Endothelial cell of umbilical vein (primary cell): ENCODE measurements around the gene PHF12. TPM values are rescaled to one million over a fixed set of nuclear protein-coding genes. Genes with fewer than 3 reads are reported as not detected.

Experiments used
- BruUV-seq: library from RNA; stranded (reverse); fragments of 400-500 nt; replicated peaks from 2 replicates; lab custom pipeline; 2021; lab: Mats Ljungman, UMichigan
- CTCF ChIA-PET: fragments of 300-600, 350-600 bp; sonication (Branson Sonifier 250); formaldehyde crosslinking; loops from one replicate; lab custom pipeline; 2021; ENCODE audit warnings: antibody characterized with exemption, inconsistent platforms; lab: Charles Lee
- POLR2A ChIA-PET: fragments of 300-600, 350-600 bp; sonication (Branson Sonifier 250); formaldehyde crosslinking; loops from one replicate; lab custom pipeline; 2021; ENCODE audit warnings: antibody characterized with exemption, inconsistent platforms; lab: Charles Lee
- DNase-seq: peaks from one replicate; pipeline ENCODE4 v3.0.0-alpha.2; 2011; ENCODE audit warnings: low read depth, low spot score
- FAIRE-seq: peaks from 2 replicates; lab custom pipeline; 2011; peaks lifted over from hg19 to GRCh38; lab: Jason Lieb, UNC
- H2AFZ ChIP-seq: 2 replicates; pipeline ENCODE4 v1.6.0; 2012; ENCODE audit warnings: low read depth, low read length, control low read depth, inconsistent platforms
- H3K27ac ChIP-seq: 2 replicates; pipeline ENCODE4 v1.5.1; 2011; ENCODE audit warnings: low read depth, mild to moderate bottlenecking, control low read depth, low read length, moderate library complexity; ENCODE audit not compliant: insufficient read depth
- H3K27me3 ChIP-seq, 2 experiments: 2 replicates each; pipeline versions ENCODE4 v1.6.0 to v1.6.1; 2011; ENCODE audit warnings: low read length in 2 of 2, mixed read lengths in 1 of 2; ENCODE audit not compliant: control insufficient read depth in 2 of 2, insufficient read depth in 2 of 2
- H3K36me3 ChIP-seq, 2 experiments: 2 replicates in 1 of 2; 3 replicates in 1 of 2; pipeline ENCODE4 v1.5.1; 2011; ENCODE audit warnings: low read length in 2 of 2, mild to moderate bottlenecking in 1 of 2, moderate library complexity in 1 of 2; ENCODE audit not compliant: control insufficient read depth in 2 of 2, insufficient read depth in 2 of 2; ENCODE audit errors: extremely low read depth in 1 of 2
- H3K4me1 ChIP-seq: 3 replicates; pipeline ENCODE4 v1.5.1; 2011; ENCODE audit warnings: mild to moderate bottlenecking, low read length; ENCODE audit not compliant: control insufficient read depth, insufficient read depth; ENCODE audit errors: extremely low read depth
- H3K4me2 ChIP-seq: 2 replicates; pipeline ENCODE4 v1.6.1; 2011; ENCODE audit warnings: low read length, control low read depth, mixed read lengths; ENCODE audit not compliant: insufficient read depth
- H3K4me3 ChIP-seq, 3 experiments: fragments of 200-600 bp in 1 of 3; sonication (generic), shearing (Covaris generic) in 1 of 3; replicated peaks in 1 of 3; 2 replicates each; pipeline ENCODE4 v1.5.1; 2011 to 2016; ENCODE audit warnings: control low read depth in 3 of 3, low read length in 3 of 3, mild to moderate bottlenecking in 2 of 3, inconsistent platforms in 1 of 3, low read depth in 1 of 3, moderate library complexity in 1 of 3; ENCODE audit not compliant: insufficient read depth in 1 of 3
- H3K79me2 ChIP-seq: 2 replicates; pipeline ENCODE4 v1.6.0; 2012; ENCODE audit warnings: low read length, inconsistent platforms; ENCODE audit not compliant: control insufficient read depth, insufficient read depth
- H3K9ac ChIP-seq: replicated peaks from 2 replicates; pipeline ENCODE3; 2011; ENCODE audit warnings: low read length, control low read depth; ENCODE audit not compliant: insufficient read depth; ENCODE audit errors: extremely low read depth
- H3K9me1 ChIP-seq: replicated peaks from 3 replicates; pipeline ENCODE4 v1.6.0; 2011; ENCODE audit warnings: mild to moderate bottlenecking, low read length; ENCODE audit not compliant: control insufficient read depth, insufficient read depth; ENCODE audit errors: extremely low read depth
- H3K9me3 ChIP-seq: replicated peaks from 2 replicates; pipeline ENCODE4 v1.5.1; 2012; ENCODE audit warnings: low read length, inconsistent platforms; ENCODE audit not compliant: control insufficient read depth, insufficient read depth
- H4K20me1 ChIP-seq: replicated peaks from 2 replicates; pipeline ENCODE3; 2011; ENCODE audit warnings: mild to moderate bottlenecking, low read length; ENCODE audit not compliant: control insufficient read depth, insufficient read depth; ENCODE audit errors: extremely low read depth
- CTCF ChIP-seq, 2 donors: IDR thresholded peaks; 1 replicate in 1 of 2; 2 replicates in 1 of 2; pipeline ENCODE4 v1.5.1; 2011; ENCODE audit warnings: low read length in 2 of 2, mild to moderate bottlenecking in 2 of 2, moderate library complexity in 2 of 2, control low read depth in 1 of 2, inconsistent platforms in 1 of 2, low read depth in 1 of 2; ENCODE audit not compliant: insufficient read depth in 1 of 2; ENCODE audit errors: extremely low read depth in 1 of 2
- EZH2 ChIP-seq: IDR thresholded peaks from 2 replicates; pipeline ENCODE4 v1.6.1; 2012; ENCODE audit warnings: borderline replicate concordance, low read depth, mild to moderate bottlenecking, moderate library complexity, low read length, inconsistent platforms; ENCODE audit not compliant: severe bottlenecking
- FOS ChIP-seq: IDR thresholded peaks from 2 replicates; pipeline ENCODE4 v1.6.1; 2011; ENCODE audit warnings: mild to moderate bottlenecking, low read length, moderate library complexity, borderline replicate concordance; ENCODE audit not compliant: insufficient read depth
- GATA2 ChIP-seq: IDR thresholded peaks from 2 replicates; pipeline ENCODE4 v1.7.0; 2011; ENCODE audit warnings: low read depth, mild to moderate bottlenecking, moderate library complexity, mixed read lengths, low read length; ENCODE audit not compliant: insufficient read length, insufficient read depth
- JUN ChIP-seq: IDR thresholded peaks from 2 replicates; pipeline ENCODE4 v1.6.1; 2011; ENCODE audit warnings: borderline replicate concordance, low read depth; ENCODE audit not compliant: insufficient read length, insufficient read depth
- MAX ChIP-seq: IDR thresholded peaks from 2 replicates; pipeline ENCODE4 v1.6.1; 2011; ENCODE audit not compliant: insufficient read depth, insufficient read length
- MYC ChIP-seq: IDR thresholded peaks from one replicate; pipeline ENCODE4 v1.6.1; 2011; ENCODE audit warnings: mild to moderate bottlenecking, low read depth, low read length
- POLR2A ChIP-seq: IDR thresholded peaks from 2 replicates; pipeline ENCODE4 v1.6.1; 2012; ENCODE audit warnings: low read depth, mild to moderate bottlenecking, control low read depth, low read length
- POLR2AphosphoS5 ChIP-seq: IDR thresholded peaks from 2 replicates; pipeline ENCODE4 v1.6.1; 2012; ENCODE audit warnings: low read depth, mild to moderate bottlenecking, control low read depth, low read length, moderate library complexity; ENCODE audit not compliant: insufficient read depth
- dilution Hi-C: fragments of 300-500 bp; cut with MboI; formaldehyde crosslinking; loops from one replicate; pipeline ENCODE4 v1.15.0; 2019; ENCODE audit warnings: low sequenced_read_pairs; ENCODE audit not compliant: extremely low pct_ligation_motif_present
- intact Hi-C: fragments of 100-400 bp; cut with micrococcal nuclease; formaldehyde crosslinking; loops from one replicate; pipeline ENCODE4 v1.10.0; 2022
- polyA plus RNA-seq, 4 experiments: library from polyadenylated mRNA; depleted of rRNA in 3 of 4; stranded (reverse) in 3 of 4; unstranded in 1 of 4; fragments of >200 nt; gene quantifications; 2 replicates each; pipeline versions ENCODE4 v1.2.1 to v1.2.3, GENCODE V29; 2011 to 2012; ENCODE audit warnings: missing spikeins in 1 of 4
- total RNA-seq: library from RNA; stranded (reverse); gene quantifications from 2 replicates; pipeline ENCODE4 v1.2.3, GENCODE V29; 2021

The PHF12 gene
- total and polyA plus RNA-seq, 2 donors (not counting 3 experiments of a cell fraction or from before 2014, with no cell fraction given), result 26.6 to 44.2 TPM

DNA sequence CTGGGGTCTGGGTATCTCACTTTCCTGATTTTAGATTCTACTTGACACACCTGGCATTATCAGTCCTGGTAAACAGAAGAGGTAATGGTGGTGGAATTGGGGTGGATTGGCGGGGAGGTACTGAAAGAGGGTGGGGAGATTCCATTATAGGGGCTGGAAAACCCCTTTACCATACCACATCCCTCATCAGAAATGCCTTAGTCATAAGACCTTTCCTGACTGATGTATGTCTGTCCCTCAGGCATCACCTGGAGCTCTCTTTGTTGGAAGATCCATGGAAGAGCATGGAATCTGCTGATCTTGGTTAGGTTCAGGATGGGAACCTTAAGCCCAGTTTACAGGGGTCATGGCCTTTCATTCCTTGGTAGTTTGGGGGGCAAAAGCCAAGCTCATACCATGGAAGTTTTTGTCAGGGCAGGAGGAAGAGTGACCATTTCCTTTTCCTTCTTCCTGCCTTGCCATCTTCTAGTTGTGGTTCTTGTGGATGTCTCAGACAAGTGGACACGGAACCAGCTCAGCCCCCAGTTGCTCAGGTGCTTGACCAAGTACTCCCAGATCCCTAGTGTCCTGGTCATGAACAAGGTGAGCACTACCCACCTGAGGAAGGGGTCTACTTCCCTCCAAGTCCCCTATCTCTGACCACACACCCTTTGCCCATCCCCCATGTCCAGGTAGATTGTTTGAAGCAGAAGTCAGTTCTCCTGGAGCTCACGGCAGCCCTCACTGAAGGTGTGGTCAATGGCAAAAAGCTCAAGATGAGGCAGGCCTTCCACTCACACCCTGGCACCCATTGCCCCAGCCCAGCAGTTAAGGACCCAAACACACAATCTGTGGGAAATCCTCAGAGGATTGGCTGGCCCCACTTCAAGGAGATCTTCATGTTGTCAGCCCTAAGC lies 93.2 kb downstream of the PHF12 start:
- dilution Hi-C loops (no loop called here), intact Hi-C loops (no loop called here)
- H3K27ac ChIP-seq, result no peak overlapping the region
- TF ChIP-seq MYC (no peak), CTCF (IDR thresholded peaks at IDR 0.05; ENCODE audit: extremely low read depth in 1 of 2, insufficient read depth in 1 of 2, low read depth in 1 of 2, low read length in 2 of 2) (no peak), GATA2 (no peak), JUN (no peak), MAX (no peak), FOS (no peak), POLR2AphosphoS5 (no peak), POLR2A (no peak), EZH2 (no peak)
- H2AFZ ChIP-seq, result no peak overlapping the region
- peaks cover 12% of the 10 kb centered on the region for H3K4me1 ChIP-seq
- no peaks in the 10 kb centered on the region for H3K27me3 ChIP-seq
- no peaks in the 10 kb centered on the region for H3K9me1 ChIP-seq
- CTCF ChIA-PET, result interaction anchor here (0.6 to 0.9 kb wide), 3 partner anchors 10 to 259 kb away, joined by 3 to 4 read pairs (median 4); no protein-coding TSS in a partner anchor
- no peaks in the 10 kb centered on the region for H3K9me3 ChIP-seq
- H3K36me3 ChIP-seq, result peaks cover 13 to 21% of the 10 kb centered on the region in 2 experiments
- H3K4me2 ChIP-seq, result no peak overlapping the region
- no TSS peak for BruUV-seq
- H3K79me2 ChIP-seq, result peaks cover 10% of the 10 kb centered on the region
- no peak overlapping the region for H3K4me3 ChIP-seq
- POLR2A ChIA-PET, result no interaction called here
- H4K20me1 ChIP-seq, result no peaks in the 10 kb centered on the region
- no peak overlapping the region for H3K9ac ChIP-seq
- FAIRE-seq, result no peak
- DNase-seq, result no peak
